ENCODE data around the gene VWF. TPM values are rescaled to one million over a fixed set of nuclear protein-coding genes. Genes with fewer than 3 reads are reported as not detected.

VWF gene
- total and polyA plus RNA-seq, 2 donors (not counting 1 experiment from before 2014, with no cell fraction given) = not detected

DNA sequence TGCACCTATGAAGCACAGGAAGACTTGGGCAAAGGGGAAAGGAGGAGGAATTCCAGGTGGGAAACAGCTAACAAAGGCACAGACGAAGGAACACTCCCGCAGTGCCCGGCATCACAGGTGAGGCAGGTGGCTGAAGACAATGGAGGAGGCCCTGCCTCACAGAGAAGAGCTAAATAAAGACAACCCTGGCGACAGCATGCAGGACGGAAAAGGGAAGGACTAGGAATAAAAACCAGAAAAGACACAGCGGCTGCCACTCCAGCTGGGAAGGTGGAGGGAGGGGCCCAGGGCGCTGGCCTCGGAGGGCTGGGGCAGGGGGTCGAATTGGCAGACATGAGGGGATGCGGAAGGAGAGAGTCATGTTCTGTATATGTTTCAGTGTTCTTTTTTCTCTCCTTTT is 136.4 kb downstream of the VWF start:
- Histone ChIP-seq H4K20me1 (ENCODE audit: control insufficient read depth, insufficient read depth, low read length, poor library complexity, severe bottlenecking) (no peaks in the 10 kb centered on the region), H3K4me1 (ENCODE audit: control insufficient read depth in 2 of 2, insufficient read depth in 2 of 2, low read length in 2 of 2) (peaks cover 0 to 5% of the 10 kb centered on the region in 2 donors), H3K4me2 (replicated peaks; ENCODE audit: low read depth, low read length, poor library complexity, severe bottlenecking) (no peak overlapping the region), H3K27ac (ENCODE audit: low read length in 2 of 2) (no peak overlapping the region), H3K79me2 (ENCODE audit: control insufficient read depth, insufficient read depth, low read length) (no peaks in the 10 kb centered on the region), H3K27me3 (replicated peaks in 1 of 4; ENCODE audit: control extremely low read depth in 1 of 4, control insufficient read depth in 3 of 4, insufficient read depth in 4 of 4, low read length in 3 of 4) (peaks cover 0 to 3% (median 1%) of the 10 kb centered on the region in 4 experiments), H3K9me3 (ENCODE audit: control extremely low read depth in 1 of 3, control insufficient read depth in 2 of 3, insufficient read depth in 1 of 3, low read length in 2 of 3) (no peaks in the 10 kb centered on the region), H3K36me3 (replicated peaks in 1 of 2; ENCODE audit: control extremely low read depth in 1 of 2, control insufficient read depth in 1 of 2, extremely low read depth in 1 of 2, insufficient read depth in 2 of 2, low read length in 1 of 2) (no peaks in the 10 kb centered on the region), H3K9ac (ENCODE audit: low read length) (no peak overlapping the region), H2AFZ (ENCODE audit: insufficient read depth, low read depth, low read length, poor library complexity, severe bottlenecking) (no peak overlapping the region), H3K4me3 (ENCODE audit: control extremely low read depth in 1 of 5, extremely low read depth in 1 of 5, insufficient read depth in 1 of 5, low read depth in 2 of 5, low read length in 4 of 5) (no peak overlapping the region)
- DNase-seq (no peak), ATAC-seq (ENCODE audit: low read depth) (no peak)
- intact Hi-C loops (cut with micrococcal nuclease) = loop anchor here (1.0 to 10.0 kb wide), 2 partner anchors 52 to 567 kb away; partner anchors contain the start of gene IFFO1
- ChIA-PET CTCF (interaction anchor here (0.5 to 5.5 kb wide), 22 partner anchors 7 to 478 kb away, joined by 3 to 96 read pairs (median 5); no protein-coding TSS in a partner anchor), POLR2A (no interaction called here)
- WGBS (ENCODE audit: insufficient coverage) = 93% methylated on average over 5 of the region's 10 CpGs
- TF ChIP-seq EZH2 (IDR thresholded peaks at IDR 0.05; ENCODE audit: borderline replicate concordance, insufficient read depth, low read depth, low read length, poor library complexity, severe bottlenecking) = no peak
- TF ChIP-seq, protein P1, sequence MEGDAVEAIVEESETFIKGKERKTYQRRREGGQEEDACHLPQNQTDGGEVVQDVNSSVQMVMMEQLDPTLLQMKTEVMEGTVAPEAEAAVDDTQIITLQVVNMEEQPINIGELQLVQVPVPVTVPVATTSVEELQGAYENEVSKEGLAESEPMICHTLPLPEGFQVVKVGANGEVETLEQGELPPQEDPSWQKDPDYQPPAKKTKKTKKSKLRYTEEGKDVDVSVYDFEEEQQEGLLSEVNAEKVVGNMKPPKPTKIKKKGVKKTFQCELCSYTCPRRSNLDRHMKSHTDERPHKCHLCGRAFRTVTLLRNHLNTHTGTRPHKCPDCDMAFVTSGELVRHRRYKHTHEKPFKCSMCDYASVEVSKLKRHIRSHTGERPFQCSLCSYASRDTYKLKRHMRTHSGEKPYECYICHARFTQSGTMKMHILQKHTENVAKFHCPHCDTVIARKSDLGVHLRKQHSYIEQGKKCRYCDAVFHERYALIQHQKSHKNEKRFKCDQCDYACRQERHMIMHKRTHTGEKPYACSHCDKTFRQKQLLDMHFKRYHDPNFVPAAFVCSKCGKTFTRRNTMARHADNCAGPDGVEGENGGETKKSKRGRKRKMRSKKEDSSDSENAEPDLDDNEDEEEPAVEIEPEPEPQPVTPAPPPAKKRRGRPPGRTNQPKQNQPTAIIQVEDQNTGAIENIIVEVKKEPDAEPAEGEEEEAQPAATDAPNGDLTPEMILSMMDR (IDR thresholded peaks at IDR 0.05) = no peak
- Mint-ChIP-seq H3K9me3 (ENCODE audit: insufficient read depth) (no peaks in the 10 kb centered on the region), H3K4me3 (no peak overlapping the region), H3K27ac (no peak overlapping the region), H3K4me1 (peaks cover 3% of the 10 kb centered on the region), H3K27me3 (no peaks in the 10 kb centered on the region)

- Histone ChIP-seq H3K4me3 (ENCODE audit: control extremely low read depth in 1 of 5, extremely low read depth in 1 of 5, insufficient read depth in 1 of 5, low read depth in 2 of 5, low read length in 4 of 5) (no peak overlapping the region), H2AFZ (ENCODE audit: insufficient read depth, low read depth, low read length, poor library complexity, severe bottlenecking) (no peak overlapping the region), H3K79me2 (ENCODE audit: control insufficient read depth, insufficient read depth, low read length) (no peaks in the 10 kb centered on the region), H3K4me2 (replicated peaks; ENCODE audit: low read depth, low read length, poor library complexity, severe bottlenecking) (no peak overlapping the region), H3K4me1 (ENCODE audit: control insufficient read depth in 2 of 2, insufficient read depth in 2 of 2, low read length in 2 of 2) (peaks cover 0 to 5% of the 10 kb centered on the region in 2 donors), H3K27me3 (replicated peaks in 1 of 4; ENCODE audit: control extremely low read depth in 1 of 4, control insufficient read depth in 3 of 4, insufficient read depth in 4 of 4, low read length in 3 of 4) (peaks cover 0 to 8% (median 1%) of the 10 kb centered on the region in 4 experiments), H3K36me3 (replicated peaks in 1 of 2; ENCODE audit: control extremely low read depth in 1 of 2, control insufficient read depth in 1 of 2, extremely low read depth in 1 of 2, insufficient read depth in 2 of 2, low read length in 1 of 2) (no peaks in the 10 kb centered on the region), H3K9me3 (ENCODE audit: control extremely low read depth in 1 of 3, control insufficient read depth in 2 of 3, insufficient read depth in 1 of 3, low read length in 2 of 3) (no peaks in the 10 kb centered on the region), H3K9ac (ENCODE audit: low read length) (no peak overlapping the region), H3K27ac (ENCODE audit: low read length in 2 of 2) (no peak overlapping the region), H4K20me1 (ENCODE audit: control insufficient read depth, insufficient read depth, low read length, poor library complexity, severe bottlenecking) (no peaks in the 10 kb centered on the region)
- intact Hi-C loops (cut with micrococcal nuclease) = loop anchor here (10.0 kb wide), 1 partner anchor 567 kb away; the partner anchor contains the start of gene IFFO1
- DNase-seq = no peak
- ATAC-seq (ENCODE audit: low read depth) = no peak
- H3K4me1 Mint-ChIP-seq = peaks cover 3% of the 10 kb centered on the region
- WGBS (ENCODE audit: insufficient coverage) = 100% methylated on average over 3 of the region's 5 CpGs
- CTCF ChIA-PET = interaction anchor here (0.8 to 5.5 kb wide), 16 partner anchors 10 to 478 kb away, joined by 3 to 96 read pairs (median 6); no protein-coding TSS in a partner anchor
- H3K4me3 Mint-ChIP-seq = no peak overlapping the region
- no peak for TF ChIP-seq EZH2 (IDR thresholded peaks at IDR 0.05; ENCODE audit: borderline replicate concordance, insufficient read depth, low read depth, low read length, poor library complexity, severe bottlenecking)
- TF ChIP-seq, protein P1 (IDR thresholded peaks at IDR 0.05) = no peak
- no peaks in the 10 kb centered on the region for H3K27me3 Mint-ChIP-seq
- no peak overlapping the region for H3K27ac Mint-ChIP-seq
- POLR2A ChIA-PET = no interaction called here
- no peaks in the 10 kb centered on the region for H3K9me3 Mint-ChIP-seq (ENCODE audit: insufficient read depth)
These were observed 136.9 kb downstream of the VWF start for GRCh38 chr12:5987573-5987972.
